ENCODE data around the gene METRN.
"Not testable (repeated sequence)": the region's sequence is repeated elsewhere in the genome, so short reads cannot be mapped to it uniquely, and the experiment has no call there.

Gene METRN

GRCh38 chr16:712740-713250 lies 2.1 kb upstream of the METRN start:
- H3K4me3 ChIP-seq (ENCODE audit: severe bottlenecking); DNase-seq (ENCODE audit: low spot score); H3K36me3 ChIP-seq (ENCODE audit: low read depth); H3K27me3 ChIP-seq (ENCODE audit: insufficient read depth, poor library complexity, severe bottlenecking); H3K9me3 ChIP-seq (ENCODE audit: severe bottlenecking): not testable (repeated sequence)
- ATAC-seq (ENCODE audit: low read depth), result peak; percentile 57
- H3K27ac ChIP-seq (ENCODE audit: poor library complexity, severe bottlenecking), result peak overlapping the region; percentile 84
- TF ChIP-seq CTCF (IDR thresholded peaks at IDR 0.05; ENCODE audit: poor library complexity, severe bottlenecking), result peak; percentile 77
- peaks cover 15% of the 10 kb centered on the region for H3K4me1 ChIP-seq (ENCODE audit: insufficient read depth, poor library complexity, severe bottlenecking)

GRCh38 chr16:714079-714478 lies 839 bp upstream of the METRN start:
- no peaks in the 10 kb centered on the region for H3K27me3 ChIP-seq (ENCODE audit: insufficient read depth, poor library complexity, severe bottlenecking)
- H3K36me3 ChIP-seq (ENCODE audit: low read depth), result peaks cover 7% of the 10 kb centered on the region; the same call in 1 of the 2 replicates
- no peak for TF ChIP-seq CTCF (IDR thresholded peaks at IDR 0.05; ENCODE audit: poor library complexity, severe bottlenecking)
- no peak for DNase-seq (ENCODE audit: low spot score)
- peak; percentile 11; the same call in 1 of the 3 replicates for ATAC-seq (ENCODE audit: low read depth)
- peak overlapping the region; percentile 80 for H3K4me3 ChIP-seq (ENCODE audit: severe bottlenecking)
- peaks cover 15% of the 10 kb centered on the region for H3K4me1 ChIP-seq (ENCODE audit: insufficient read depth, poor library complexity, severe bottlenecking)
- peak overlapping the region; percentile 84 for H3K27ac ChIP-seq (ENCODE audit: poor library complexity, severe bottlenecking)
- H3K9me3 ChIP-seq (ENCODE audit: severe bottlenecking), result no peaks in the 10 kb centered on the region

- no peaks in the 10 kb centered on the region for H3K9me3 ChIP-seq (ENCODE audit: severe bottlenecking)
- peaks cover 7% of the 10 kb centered on the region; the same call in 1 of the 2 replicates for H3K36me3 ChIP-seq (ENCODE audit: low read depth)
- TF ChIP-seq CTCF (IDR thresholded peaks at IDR 0.05; ENCODE audit: poor library complexity, severe bottlenecking), result peak; percentile 67
- H3K27me3 ChIP-seq (ENCODE audit: insufficient read depth, poor library complexity, severe bottlenecking), result no peaks in the 10 kb centered on the region
- no peak for ATAC-seq (ENCODE audit: low read depth)
- H3K27ac ChIP-seq (ENCODE audit: poor library complexity, severe bottlenecking), result peak overlapping the region; percentile 84
- peaks cover 18% of the 10 kb centered on the region for H3K4me1 ChIP-seq (ENCODE audit: insufficient read depth, poor library complexity, severe bottlenecking)
- no peak for DNase-seq (ENCODE audit: low spot score)
- H3K4me3 ChIP-seq (ENCODE audit: severe bottlenecking), result peak overlapping the region; percentile 80
These were observed 720 bp downstream of the METRN start for GRCh38 chr16:715477-716199.

- Histone ChIP-seq H3K9me3 (ENCODE audit: severe bottlenecking) (no peaks in the 10 kb centered on the region), H3K4me1 (ENCODE audit: insufficient read depth, poor library complexity, severe bottlenecking) (peaks cover 18% of the 10 kb centered on the region)
These were observed 1.3 kb downstream of the METRN start for GRCh38 chr16:716200-716568.

More at GRCh38 chr16:716200-716568, 1.3 kb downstream of the METRN start:
- no peak for ATAC-seq (ENCODE audit: low read depth)
- Histone ChIP-seq H3K27ac (ENCODE audit: poor library complexity, severe bottlenecking) (peak overlapping the region; percentile 84), H3K27me3 (ENCODE audit: insufficient read depth, poor library complexity, severe bottlenecking) (no peaks in the 10 kb centered on the region), H3K4me3 (ENCODE audit: severe bottlenecking) (peak overlapping the region; percentile 80), H3K36me3 (ENCODE audit: low read depth) (peaks cover 7% of the 10 kb centered on the region; the same call in 1 of the 2 replicates)
- no peak for TF ChIP-seq CTCF (IDR thresholded peaks at IDR 0.05; ENCODE audit: poor library complexity, severe bottlenecking)
- no peak for DNase-seq (ENCODE audit: low spot score)
